DND-41 (cell line): ENCODE data around the gene UBE3D.
"Not testable (repeated sequence)": the region's sequence is repeated elsewhere in the genome, so short reads cannot be mapped to it uniquely, and the experiment has no call there.

Experiments
- ATAC-seq: fragments of 200-7000 bp; cut with Tn5 transposase; 3 replicates; pipeline ENCODE4 v1.9.1; 2021; ENCODE audit warnings: low read depth; ENCODE audit not compliant: insufficient read depth
- DNase-seq: peaks from one replicate; pipeline ENCODE4 v3.0.0-alpha.2; 2020
- H2AFZ ChIP-seq: 2 replicates; pipeline ENCODE4 v1.6.0; 2012; ENCODE audit warnings: low read depth, low read length
- H3K27ac ChIP-seq: 2 replicates; pipeline ENCODE4 v1.5.1; 2012; ENCODE audit warnings: low read length, inconsistent platforms
- H3K27me3 ChIP-seq: fragments of 200-600 bp; sonication (generic); 2 replicates; pipeline ENCODE4 v1.6.0; 2012; ENCODE audit warnings: low read length, mild to moderate bottlenecking, inconsistent platforms; ENCODE audit not compliant: insufficient read depth, poor library complexity
- H3K36me3 ChIP-seq: 2 replicates; pipeline ENCODE4 v1.5.1; 2012; ENCODE audit warnings: low read length, inconsistent platforms; ENCODE audit not compliant: insufficient read depth
- H3K4me1 ChIP-seq: 2 replicates; pipeline ENCODE4 v1.5.1; 2012; ENCODE audit warnings: mild to moderate bottlenecking, low read length; ENCODE audit not compliant: insufficient read depth
- H3K4me2 ChIP-seq: 2 replicates; pipeline ENCODE4 v1.6.0; 2012; ENCODE audit warnings: mild to moderate bottlenecking, moderate library complexity, low read length, inconsistent platforms; ENCODE audit not compliant: insufficient read depth
- H3K4me3 ChIP-seq, 2 experiments: fragments of 200-600 bp in 1 of 2; shearing (Covaris generic) in 1 of 2; 2 replicates each; pipeline ENCODE4 v1.5.1; 2012 to 2016; ENCODE audit warnings: inconsistent platforms in 2 of 2, low read length in 2 of 2, mild to moderate bottlenecking in 2 of 2, low read depth in 1 of 2, moderate library complexity in 1 of 2
- H3K79me2 ChIP-seq: 2 replicates; pipeline ENCODE4 v1.6.0; 2012; ENCODE audit warnings: low read length, inconsistent platforms; ENCODE audit not compliant: insufficient read depth
- H3K9ac ChIP-seq: 2 replicates; pipeline ENCODE4 v1.6.0; 2012; ENCODE audit warnings: low read depth, mild to moderate bottlenecking, inconsistent platforms, low read length, moderate library complexity
- H3K9me3 ChIP-seq: 2 replicates; pipeline ENCODE4 v1.5.1; 2012; ENCODE audit warnings: low read length, moderate library complexity, mild to moderate bottlenecking, inconsistent platforms; ENCODE audit not compliant: insufficient read depth, severe bottlenecking
- H4K20me1 ChIP-seq: 2 replicates; pipeline ENCODE4 v1.6.0; 2012; ENCODE audit warnings: low read length; ENCODE audit not compliant: insufficient read depth
- CTCF ChIP-seq: IDR thresholded peaks from 2 replicates; pipeline ENCODE4 v1.5.1; 2012; ENCODE audit warnings: borderline replicate concordance, low read length, moderate library complexity, mild to moderate bottlenecking; ENCODE audit not compliant: poor library complexity, severe bottlenecking; ENCODE audit errors: extremely low read depth
- EZH2 ChIP-seq: IDR thresholded peaks from 3 replicates; pipeline ENCODE4 v1.6.1; 2012; ENCODE audit warnings: borderline replicate concordance, low read depth, mild to moderate bottlenecking, moderate library complexity, low read length, inconsistent platforms; ENCODE audit not compliant: severe bottlenecking

The UBE3D gene

DNA sequence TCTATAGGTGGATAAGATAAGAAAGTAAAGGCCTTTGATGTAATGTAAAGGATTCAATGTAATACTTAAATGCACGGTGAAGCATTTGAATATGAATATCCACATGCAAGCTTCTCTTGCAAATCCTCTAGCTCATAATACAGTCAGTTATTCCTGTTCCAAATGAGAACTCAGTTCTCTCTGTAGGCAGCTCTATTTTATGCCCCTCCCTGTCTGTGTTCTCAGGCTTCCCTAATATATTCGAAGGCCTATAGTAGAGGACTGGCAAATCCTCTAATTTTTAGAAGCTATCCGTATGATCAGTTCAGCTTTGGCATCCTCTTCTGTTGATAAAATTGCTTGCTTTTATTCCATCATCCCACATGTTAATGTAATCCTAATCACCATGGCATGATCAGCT is 200.2 kb downstream of the UBE3D start:
- no peak overlapping the region for H2AFZ ChIP-seq
- H3K27ac ChIP-seq, result no peak overlapping the region
- no peak for TF ChIP-seq CTCF
- TF ChIP-seq EZH2, result no peak
- 0 out of 2 replicates have a peak, but pooled peaks cover 10% of the 10 kb centered on the region for H3K4me1 ChIP-seq
- no peak overlapping the region for H3K9ac ChIP-seq
- H3K4me3 ChIP-seq, result no peak overlapping the region
- no peaks in the 10 kb centered on the region for H3K9me3 ChIP-seq
- no peak overlapping the region for H3K4me2 ChIP-seq
- no peaks in the 10 kb centered on the region for H4K20me1 ChIP-seq
- DNase-seq, result no peak
- no peaks in the 10 kb centered on the region for H3K27me3 ChIP-seq
- ATAC-seq, result no peak
- H3K36me3 ChIP-seq, result no peaks in the 10 kb centered on the region
- H3K79me2 ChIP-seq, result no peaks in the 10 kb centered on the region

GRCh38 chr6:82863781-82864180 is 201.9 kb downstream of the UBE3D start:
- no peak overlapping the region for H3K4me2 ChIP-seq
- H3K4me3 ChIP-seq, result no peak overlapping the region
- no peak overlapping the region for H3K9ac ChIP-seq
- no peaks in the 10 kb centered on the region for H3K79me2 ChIP-seq
- no peaks in the 10 kb centered on the region for H3K27me3 ChIP-seq
- no peak overlapping the region for H3K27ac ChIP-seq
- no peaks in the 10 kb centered on the region for H4K20me1 ChIP-seq
- H3K9me3 ChIP-seq, result no peaks in the 10 kb centered on the region
- 0 out of 2 replicates have a peak, but pooled peaks cover 10% of the 10 kb centered on the region for H3K4me1 ChIP-seq
- no peak for ATAC-seq
- H2AFZ ChIP-seq, result no peak overlapping the region
- no peak for DNase-seq
- no peaks in the 10 kb centered on the region for H3K36me3 ChIP-seq
- TF ChIP-seq CTCF (no peak), EZH2 (no peak)

DNA sequence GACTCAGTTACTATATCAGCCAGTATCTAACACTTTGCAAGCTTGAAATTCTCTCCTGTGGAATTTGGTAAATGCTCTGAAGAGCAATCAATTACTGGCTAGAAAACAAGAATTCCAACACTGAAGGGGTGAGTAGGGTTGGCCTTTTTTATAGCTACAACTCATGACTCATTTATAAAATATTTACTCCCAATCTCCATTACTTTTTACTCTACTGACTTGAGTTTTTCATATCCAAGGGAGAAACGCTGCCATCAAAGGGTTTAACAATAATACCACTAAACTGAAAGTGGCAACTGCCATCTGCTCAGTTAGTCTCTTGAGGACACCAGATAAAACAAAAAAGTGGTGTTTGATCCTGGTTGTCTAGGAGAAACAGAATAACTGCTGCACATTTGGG is 203.1 kb downstream of the UBE3D start:
- Histone ChIP-seq H2AFZ (no peak overlapping the region), H3K27ac (peak overlapping the region; percentile 4; the same call in 1 of the 2 replicates), H3K4me1 (0 out of 2 replicates have a peak, but pooled peaks cover 10% of the 10 kb centered on the region), H3K4me3 (no peak overlapping the region), H3K9ac (no peak overlapping the region), H3K27me3 (no peaks in the 10 kb centered on the region), H3K9me3 (no peaks in the 10 kb centered on the region), H3K4me2 (no peak overlapping the region), H3K36me3 (no peaks in the 10 kb centered on the region), H4K20me1 (no peaks in the 10 kb centered on the region), H3K79me2 (no peaks in the 10 kb centered on the region)
- TF ChIP-seq CTCF (no peak), EZH2 (no peak)
- peak; percentile 87 for ATAC-seq
- DNase-seq, result peak; percentile 16

- H2AFZ ChIP-seq, result no peak overlapping the region
- TF ChIP-seq EZH2 (no peak), CTCF (no peak)
- DNase-seq (no peak), ATAC-seq (no peak)
- no peaks in the 10 kb centered on the region for H3K9me3 ChIP-seq
- H3K4me2 ChIP-seq, result no peak overlapping the region
- no peak overlapping the region for H3K4me3 ChIP-seq
- H4K20me1 ChIP-seq, result no peaks in the 10 kb centered on the region
- no peak overlapping the region for H3K27ac ChIP-seq
- H3K36me3 ChIP-seq, result no peaks in the 10 kb centered on the region
- H3K9ac ChIP-seq, result no peak overlapping the region
- H3K4me1 ChIP-seq, result 0 out of 2 replicates have a peak, but pooled peaks cover 10% of the 10 kb centered on the region
- H3K79me2 ChIP-seq, result no peaks in the 10 kb centered on the region
- H3K27me3 ChIP-seq, result no peaks in the 10 kb centered on the region
These were observed 204.5 kb downstream of the UBE3D start for GRCh38 chr6:82861121-82861520.

DNA sequence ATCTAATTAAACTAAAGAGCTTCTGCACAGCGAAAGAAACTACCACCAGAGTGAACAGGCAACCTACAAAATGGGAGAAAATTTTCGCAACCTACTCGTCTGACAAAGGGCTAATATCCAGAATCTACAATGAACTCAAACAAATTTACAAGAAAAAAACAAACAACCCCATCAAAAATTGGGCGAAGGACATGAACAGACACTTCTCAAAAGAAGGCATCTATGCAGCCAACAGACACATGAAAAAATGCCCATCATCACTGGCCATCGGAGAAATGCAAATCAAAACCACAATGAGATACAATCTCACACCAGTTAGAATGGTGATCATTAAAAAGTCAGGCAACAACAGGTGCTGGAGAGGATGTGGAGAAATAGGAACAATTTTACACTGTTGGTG is 209.6 kb downstream of the UBE3D start:
- not testable (repeated sequence) for H3K79me2 ChIP-seq, H2AFZ ChIP-seq, H3K9me3 ChIP-seq, H3K27ac ChIP-seq, ATAC-seq, H3K4me3 ChIP-seq, H3K4me2 ChIP-seq, H4K20me1 ChIP-seq, H3K9ac ChIP-seq, H3K27me3 ChIP-seq, H3K36me3 ChIP-seq, DNase-seq, H3K4me1 ChIP-seq
